ENCODE results near the gene ARMC2. TPM values are rescaled to one million over a fixed set of nuclear protein-coding genes. Genes with fewer than 3 reads are reported as not detected.

ARMC2 gene
- polyA plus RNA-seq: 1 to 10 TPM; 1.0 to 1.1 TPM

- 0% methylated on average over 52 to 61 of the region's 61 CpGs for WGBS, 2 donors
Measured at GRCh38 chr6:108848116-108848868, at the start of gene ARMC2. ARMC2 (plus strand) TSS chr6:108848422; CDS start chr6:108854268, 5,846 bp downstream.

GRCh38 chr6:108798670-108799353 is 49.4 kb upstream of the ARMC2 start:
- 72 to 79% methylated on average over 18 of the region's 18 CpGs for WGBS, 2 donors

More at GRCh38 chr6:108848116-108848868, at the start of gene ARMC2:
- Histone ChIP-seq H3K9me3 (ENCODE audit: control insufficient read depth in 2 of 2, insufficient read depth in 1 of 2, low read depth in 1 of 2, low read length in 1 of 2) (no peaks in the 10 kb centered on the region), H3K36me3 (ENCODE audit: control insufficient read depth in 2 of 2, insufficient read depth in 2 of 2, low read length in 1 of 2) (no peaks in the 10 kb centered on the region), H3K27ac (ENCODE audit: low read depth in 2 of 2, low read length in 1 of 2) (peak within 1 kb of the TSS; percentile 67 to 72), H3K27me3 (ENCODE audit: control insufficient read depth in 1 of 2, insufficient read depth in 2 of 2, low read length in 2 of 2) (no peaks in the 10 kb centered on the region), H3K4me3 (ENCODE audit: low read depth in 1 of 2, low read length in 2 of 2) (peak within 1 kb of the TSS; percentile 53 to 67), H3K4me1 (ENCODE audit: control insufficient read depth in 2 of 2, insufficient read depth in 2 of 2, low read length in 1 of 2) (peaks cover 2% of the 10 kb centered on the region in 2 donors)

GRCh38 chr6:108799354-108799717 is 48.9 kb upstream of the ARMC2 start:
- H3K4me3 ChIP-seq (ENCODE audit: low read depth in 1 of 2, low read length in 2 of 2): no peak overlapping the region
- 95 to 98% methylated on average over 9 of the region's 9 CpGs for WGBS, 2 donors
- H3K27ac ChIP-seq (ENCODE audit: low read depth in 2 of 2, low read length in 1 of 2): no peak overlapping the region
- H3K27me3 ChIP-seq (ENCODE audit: control insufficient read depth in 1 of 2, insufficient read depth in 2 of 2, low read length in 2 of 2): no peaks in the 10 kb centered on the region
- H3K36me3 ChIP-seq (ENCODE audit: control insufficient read depth in 2 of 2, insufficient read depth in 2 of 2, low read length in 1 of 2): no peaks in the 10 kb centered on the region
- H3K4me1 ChIP-seq (ENCODE audit: control insufficient read depth in 2 of 2, insufficient read depth in 2 of 2, low read length in 1 of 2): no peaks in the 10 kb centered on the region
- no peaks in the 10 kb centered on the region for H3K9me3 ChIP-seq (ENCODE audit: control insufficient read depth in 2 of 2, insufficient read depth in 1 of 2, low read depth in 1 of 2, low read length in 1 of 2)

More at GRCh38 chr6:108798670-108799353, 49.4 kb upstream of the ARMC2 start:
- Histone ChIP-seq H3K27ac (ENCODE audit: low read depth in 2 of 2, low read length in 1 of 2) (peak overlapping the region in 1 of 2 donors; percentile 3), H3K27me3 (ENCODE audit: control insufficient read depth in 1 of 2, insufficient read depth in 2 of 2, low read length in 2 of 2) (no peaks in the 10 kb centered on the region), H3K4me1 (ENCODE audit: control insufficient read depth in 2 of 2, insufficient read depth in 2 of 2, low read length in 1 of 2) (no peaks in the 10 kb centered on the region), H3K4me3 (ENCODE audit: low read depth in 1 of 2, low read length in 2 of 2) (no peak overlapping the region), H3K36me3 (ENCODE audit: control insufficient read depth in 2 of 2, insufficient read depth in 2 of 2, low read length in 1 of 2) (no peaks in the 10 kb centered on the region), H3K9me3 (ENCODE audit: control insufficient read depth in 2 of 2, insufficient read depth in 1 of 2, low read depth in 1 of 2, low read length in 1 of 2) (no peaks in the 10 kb centered on the region)

GRCh38 chr6:108799791-108800190 is 48.4 kb upstream of the ARMC2 start:
- WGBS, 2 donors: 94% methylated on average over 1 of the region's 1 CpG
- Histone ChIP-seq H3K27me3 (ENCODE audit: control insufficient read depth in 1 of 2, insufficient read depth in 2 of 2, low read length in 2 of 2) (no peaks in the 10 kb centered on the region), H3K4me1 (ENCODE audit: control insufficient read depth in 2 of 2, insufficient read depth in 2 of 2, low read length in 1 of 2) (no peaks in the 10 kb centered on the region), H3K27ac (ENCODE audit: low read depth in 2 of 2, low read length in 1 of 2) (no peak overlapping the region), H3K9me3 (ENCODE audit: control insufficient read depth in 2 of 2, insufficient read depth in 1 of 2, low read depth in 1 of 2, low read length in 1 of 2) (no peaks in the 10 kb centered on the region), H3K36me3 (ENCODE audit: control insufficient read depth in 2 of 2, insufficient read depth in 2 of 2, low read length in 1 of 2) (no peaks in the 10 kb centered on the region), H3K4me3 (ENCODE audit: low read depth in 1 of 2, low read length in 2 of 2) (no peak overlapping the region)

DNA sequence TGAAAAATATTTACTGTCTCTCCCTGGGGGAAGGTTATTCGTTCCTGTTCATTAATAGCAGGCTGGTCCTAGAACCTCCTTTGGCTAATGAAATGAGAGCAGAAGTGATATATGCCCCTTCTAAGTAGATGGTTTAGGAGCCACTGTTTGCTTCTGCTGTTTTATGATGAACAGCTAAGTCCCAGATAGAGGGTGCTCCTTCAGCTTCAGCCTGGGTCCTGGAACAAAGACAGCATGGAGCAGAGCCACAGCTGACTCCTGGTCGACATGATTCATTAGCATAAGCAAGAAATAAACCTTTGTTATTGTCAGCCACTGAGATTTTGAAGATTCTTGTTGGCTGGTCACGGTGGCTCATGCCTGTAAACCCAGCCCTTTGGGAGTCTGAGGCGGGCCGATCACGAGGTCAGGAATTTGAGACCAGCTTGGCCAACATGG is 47.8 kb upstream of the ARMC2 start:
- Histone ChIP-seq H3K9me3 (ENCODE audit: control insufficient read depth in 2 of 2, insufficient read depth in 1 of 2, low read depth in 1 of 2, low read length in 1 of 2) (no peaks in the 10 kb centered on the region), H3K27me3 (ENCODE audit: control insufficient read depth in 1 of 2, insufficient read depth in 2 of 2, low read length in 2 of 2) (no peaks in the 10 kb centered on the region), H3K36me3 (ENCODE audit: control insufficient read depth in 2 of 2, insufficient read depth in 2 of 2, low read length in 1 of 2) (no peaks in the 10 kb centered on the region), H3K4me3 (ENCODE audit: low read depth in 1 of 2, low read length in 2 of 2) (no peak overlapping the region), H3K27ac (ENCODE audit: low read depth in 2 of 2, low read length in 1 of 2) (no peak overlapping the region), H3K4me1 (ENCODE audit: control insufficient read depth in 2 of 2, insufficient read depth in 2 of 2, low read length in 1 of 2) (peaks cover 0 to under 1% of the 10 kb centered on the region in 2 donors)
- 66 to 75% methylated on average over 6 of the region's 6 CpGs for whole genome bisulfite sequencing, 2 donors

- Histone ChIP-seq H3K36me3 (ENCODE audit: control insufficient read depth in 2 of 2, insufficient read depth in 2 of 2, low read length in 1 of 2) (no peaks in the 10 kb centered on the region), H3K4me3 (ENCODE audit: low read depth in 1 of 2, low read length in 2 of 2) (no peak overlapping the region), H3K9me3 (ENCODE audit: control insufficient read depth in 2 of 2, insufficient read depth in 1 of 2, low read depth in 1 of 2, low read length in 1 of 2) (no peaks in the 10 kb centered on the region), H3K27ac (ENCODE audit: low read depth in 2 of 2, low read length in 1 of 2) (no peak overlapping the region), H3K27me3 (ENCODE audit: control insufficient read depth in 1 of 2, insufficient read depth in 2 of 2, low read length in 2 of 2) (no peaks in the 10 kb centered on the region), H3K4me1 (ENCODE audit: control insufficient read depth in 2 of 2, insufficient read depth in 2 of 2, low read length in 1 of 2) (peaks cover 0 to 2% of the 10 kb centered on the region in 2 donors)
- WGBS, 2 donors: 71 to 76% methylated on average over 2 of the region's 2 CpGs
Measured at GRCh38 chr6:108801366-108801765, 46.9 kb upstream of the ARMC2 start.

DNA sequence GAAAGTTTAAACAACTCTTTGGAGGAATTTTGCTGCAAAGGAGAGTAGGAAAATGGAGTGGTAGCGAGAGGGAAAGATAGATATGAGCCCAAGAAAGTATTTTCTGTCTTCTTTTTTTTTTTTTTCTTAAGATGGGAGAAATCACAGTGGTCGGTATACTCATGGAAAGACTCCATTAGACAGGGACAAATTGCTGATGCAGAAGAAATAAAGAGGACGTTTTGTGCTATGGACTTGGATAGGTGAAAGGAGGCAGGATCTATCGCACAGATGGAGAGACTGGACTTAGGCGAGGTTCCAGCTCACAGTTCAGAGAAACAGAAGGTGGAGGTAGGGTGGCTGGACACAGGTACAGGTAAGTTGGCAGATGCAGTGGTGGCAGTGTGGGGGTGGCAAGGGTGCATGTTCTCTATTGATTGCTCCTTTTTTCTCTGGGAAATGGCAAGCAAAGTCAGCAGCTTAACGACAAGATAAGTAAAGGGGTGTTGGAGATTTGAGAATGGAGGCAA is 44.2 kb upstream of the ARMC2 start:
- H3K27ac ChIP-seq (ENCODE audit: low read depth in 2 of 2, low read length in 1 of 2): no peak overlapping the region
- H3K36me3 ChIP-seq (ENCODE audit: control insufficient read depth in 2 of 2, insufficient read depth in 2 of 2, low read length in 1 of 2): no peaks in the 10 kb centered on the region
- peaks cover 0 to 2% of the 10 kb centered on the region in 2 donors for H3K4me1 ChIP-seq (ENCODE audit: control insufficient read depth in 2 of 2, insufficient read depth in 2 of 2, low read length in 1 of 2)
- H3K27me3 ChIP-seq (ENCODE audit: control insufficient read depth in 1 of 2, insufficient read depth in 2 of 2, low read length in 2 of 2): no peaks in the 10 kb centered on the region
- no peaks in the 10 kb centered on the region for H3K9me3 ChIP-seq (ENCODE audit: control insufficient read depth in 2 of 2, insufficient read depth in 1 of 2, low read depth in 1 of 2, low read length in 1 of 2)
- H3K4me3 ChIP-seq (ENCODE audit: low read depth in 1 of 2, low read length in 2 of 2): no peak overlapping the region
- 90 to 94% methylated on average over 6 of the region's 6 CpGs for WGBS, 2 donors

DNA sequence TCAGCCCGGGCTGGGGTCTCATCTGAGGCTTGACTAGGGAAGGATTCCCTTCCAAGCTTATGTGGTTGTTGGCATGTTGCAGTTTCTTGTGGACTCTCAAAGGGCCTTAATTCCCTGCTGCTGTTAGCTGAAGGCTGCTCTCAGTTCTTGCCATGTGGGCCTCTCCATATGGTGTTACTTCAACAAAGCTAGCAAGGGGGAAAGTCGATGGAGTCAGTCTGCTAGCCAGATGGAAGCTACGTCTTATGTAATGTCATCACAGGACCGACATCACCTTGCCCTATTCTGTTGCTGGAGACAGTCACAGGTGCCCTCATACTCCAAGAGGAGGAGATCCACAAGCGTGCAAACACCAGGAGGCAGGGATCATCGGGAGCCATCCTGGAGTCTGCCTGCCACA is 43.3 kb upstream of the ARMC2 start:
- H3K27me3 ChIP-seq (ENCODE audit: control insufficient read depth in 1 of 2, insufficient read depth in 2 of 2, low read length in 2 of 2): no peaks in the 10 kb centered on the region
- H3K27ac ChIP-seq (ENCODE audit: low read depth in 2 of 2, low read length in 1 of 2): no peak overlapping the region
- H3K4me3 ChIP-seq (ENCODE audit: low read depth in 1 of 2, low read length in 2 of 2): no peak overlapping the region
- H3K36me3 ChIP-seq (ENCODE audit: control insufficient read depth in 2 of 2, insufficient read depth in 2 of 2, low read length in 1 of 2): no peaks in the 10 kb centered on the region
- 90 to 93% methylated on average over 6 of the region's 6 CpGs for WGBS, 2 donors
- H3K9me3 ChIP-seq (ENCODE audit: control insufficient read depth in 2 of 2, insufficient read depth in 1 of 2, low read depth in 1 of 2, low read length in 1 of 2): no peaks in the 10 kb centered on the region
- peaks cover 0 to 2% of the 10 kb centered on the region in 2 donors for H3K4me1 ChIP-seq (ENCODE audit: control insufficient read depth in 2 of 2, insufficient read depth in 2 of 2, low read length in 1 of 2)

GRCh38 chr6:108805611-108806167 is 42.5 kb upstream of the ARMC2 start:
- WGBS, 2 donors: 47 to 52% methylated on average over 5 of the region's 5 CpGs
- Histone ChIP-seq H3K27me3 (ENCODE audit: control insufficient read depth in 1 of 2, insufficient read depth in 2 of 2, low read length in 2 of 2) (no peaks in the 10 kb centered on the region), H3K36me3 (ENCODE audit: control insufficient read depth in 2 of 2, insufficient read depth in 2 of 2, low read length in 1 of 2) (no peaks in the 10 kb centered on the region), H3K4me1 (ENCODE audit: control insufficient read depth in 2 of 2, insufficient read depth in 2 of 2, low read length in 1 of 2) (peaks cover 0 to 2% of the 10 kb centered on the region in 2 donors), H3K27ac (ENCODE audit: low read depth in 2 of 2, low read length in 1 of 2) (no peak overlapping the region), H3K4me3 (ENCODE audit: low read depth in 1 of 2, low read length in 2 of 2) (no peak overlapping the region), H3K9me3 (ENCODE audit: control insufficient read depth in 2 of 2, insufficient read depth in 1 of 2, low read depth in 1 of 2, low read length in 1 of 2) (no peaks in the 10 kb centered on the region)

Data from esophagus (tissue), 2 donors.